Measurements from ENCODE around the gene FREY1. TPM values are rescaled to one million over a fixed set of nuclear protein-coding genes. Genes with fewer than 3 reads are reported as not detected.
A peak's percentile ranks its signal among the peaks of the same experiment; 100 is the strongest.

Gene FREY1
- total RNA-seq, 2 experiments from 2014 or later = 1.0 to 1.5 TPM

DNA sequence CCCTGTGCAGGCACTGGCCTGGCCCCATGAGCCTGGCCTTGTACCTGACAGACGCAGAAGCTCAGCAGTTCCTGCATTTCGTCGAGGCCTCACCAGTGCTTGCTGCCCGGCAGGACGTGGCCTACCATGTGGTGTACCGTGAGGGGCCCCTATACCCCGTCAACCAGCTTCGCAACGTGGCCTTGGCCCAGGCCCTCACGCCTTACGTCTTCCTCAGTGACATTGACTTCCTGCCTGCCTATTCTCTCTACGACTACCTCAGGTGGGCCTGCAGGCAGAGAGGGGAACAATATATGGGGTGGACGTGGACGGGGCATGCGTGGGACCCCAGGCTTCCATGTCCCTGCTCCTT is 20.2 kb upstream of the FREY1 start:
- no peak for ATAC-seq
- CTCF ChIA-PET = interaction anchor here (0.5 to 2.1 kb wide), 4 partner anchors 38 to 670 kb away, joined by 3 to 8 read pairs (median 3); no protein-coding TSS in a partner anchor

DNA sequence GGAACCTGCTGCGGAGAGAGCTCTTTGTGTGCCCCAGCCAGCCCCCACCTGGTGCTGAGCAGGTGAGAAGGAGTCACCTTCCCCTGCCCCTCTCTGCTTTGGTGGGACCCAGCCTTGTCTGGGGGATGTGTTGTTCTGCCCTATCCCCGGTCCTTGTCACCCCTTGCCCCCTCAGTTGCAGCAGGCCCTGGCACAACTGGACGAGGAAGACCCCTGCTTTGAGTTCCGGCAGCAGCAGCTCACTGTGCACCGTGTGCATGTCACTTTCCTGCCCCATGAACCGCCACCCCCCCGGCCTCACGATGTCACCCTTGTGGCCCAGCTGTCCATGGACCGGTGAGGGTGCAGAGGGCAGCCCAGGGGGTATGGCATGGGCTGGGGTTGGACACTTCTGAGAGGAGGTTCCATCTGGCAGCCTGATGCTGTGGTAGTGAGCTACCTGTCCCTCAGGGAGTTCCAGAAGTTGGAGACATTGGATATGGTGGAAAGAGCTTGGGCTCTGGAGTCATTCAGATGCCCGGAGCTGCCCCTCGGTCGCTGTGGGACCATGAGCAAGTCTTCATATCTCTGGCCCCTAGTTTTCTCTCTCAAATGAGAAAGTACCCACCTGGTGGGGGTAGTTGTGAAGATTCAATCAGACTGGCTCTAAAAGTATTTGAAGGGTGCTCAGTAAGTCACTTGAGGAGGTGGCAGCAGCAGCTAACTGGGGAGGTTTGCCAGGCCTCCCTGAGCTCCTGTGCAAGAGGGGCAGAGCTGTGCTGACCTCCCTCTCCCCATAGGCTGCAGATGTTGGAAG is 19.7 kb upstream of the FREY1 start:
- ChIA-PET POLR2A (no interaction called here), CTCF (interaction anchor here (0.6 to 2.1 kb wide), 3 partner anchors 39 to 610 kb away, joined by 3 to 8 read pairs (median 3); no protein-coding TSS in a partner anchor)
- ATAC-seq (no peak), DNase-seq (no peak)
- no peaks in the 10 kb centered on the region for H3K36me3 Mint-ChIP-seq (ENCODE audit: low read depth)
- intact Hi-C loops (cut with DNase I, micrococcal nuclease) = no loop called here
- H3K27ac Mint-ChIP-seq = no peak overlapping the region
- H3K4me1 Mint-ChIP-seq = peaks cover 21% of the 10 kb centered on the region
- no peak overlapping the region for H3K4me3 Mint-ChIP-seq
- H3K9me3 Mint-ChIP-seq (ENCODE audit: low read depth) = no peaks in the 10 kb centered on the region
- peaks cover 7% of the 10 kb centered on the region for H3K27me3 Mint-ChIP-seq

More for the DNA sequence above, 20.2 kb upstream of the FREY1 start:
- no peak for DNase-seq
- peaks cover 21% of the 10 kb centered on the region for H3K4me1 Mint-ChIP-seq
- POLR2A ChIA-PET = no interaction called here
- H3K27me3 Mint-ChIP-seq = peaks cover 7% of the 10 kb centered on the region
- intact Hi-C loops (cut with DNase I, micrococcal nuclease) = no loop called here
- H3K27ac Mint-ChIP-seq = no peak overlapping the region
- no peaks in the 10 kb centered on the region for H3K9me3 Mint-ChIP-seq (ENCODE audit: low read depth)
- H3K36me3 Mint-ChIP-seq (ENCODE audit: low read depth) = no peaks in the 10 kb centered on the region
- H3K4me3 Mint-ChIP-seq = no peak overlapping the region

DNA sequence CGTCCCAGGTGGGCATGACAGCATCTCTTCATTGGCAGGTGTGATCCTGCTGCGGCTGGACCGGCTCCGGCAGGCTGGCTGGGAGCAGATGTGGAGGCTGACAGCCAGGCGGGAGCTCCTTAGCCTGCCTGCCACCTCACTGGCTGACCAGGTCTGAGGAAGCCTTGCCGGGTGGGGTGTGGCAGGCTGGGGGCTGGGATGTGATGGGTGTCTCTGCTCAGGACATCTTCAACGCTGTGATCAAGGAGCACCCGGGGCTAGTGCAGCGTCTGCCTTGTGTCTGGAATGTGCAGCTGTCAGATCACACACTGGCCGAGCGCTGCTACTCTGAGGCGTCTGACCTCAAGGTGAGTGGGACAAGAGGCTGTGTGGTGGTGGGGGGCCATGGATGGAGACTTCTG is 18.9 kb upstream of the FREY1 start:
- H3K27ac Mint-ChIP-seq = no peak overlapping the region
- intact Hi-C loops (cut with DNase I, micrococcal nuclease) = no loop called here
- peaks cover 20% of the 10 kb centered on the region for H3K4me1 Mint-ChIP-seq
- ChIA-PET POLR2A (no interaction called here), CTCF (interaction anchor here (2.1 kb wide), 1 partner anchor 40 kb away, joined by 8 read pairs; no protein-coding TSS in a partner anchor)
- no peaks in the 10 kb centered on the region for H3K9me3 Mint-ChIP-seq (ENCODE audit: low read depth)
- ATAC-seq (no peak), DNase-seq (no peak)
- no peak overlapping the region for H3K4me3 Mint-ChIP-seq
- peaks cover 10% of the 10 kb centered on the region for H3K27me3 Mint-ChIP-seq
- H3K36me3 Mint-ChIP-seq (ENCODE audit: low read depth) = no peaks in the 10 kb centered on the region

DNA sequence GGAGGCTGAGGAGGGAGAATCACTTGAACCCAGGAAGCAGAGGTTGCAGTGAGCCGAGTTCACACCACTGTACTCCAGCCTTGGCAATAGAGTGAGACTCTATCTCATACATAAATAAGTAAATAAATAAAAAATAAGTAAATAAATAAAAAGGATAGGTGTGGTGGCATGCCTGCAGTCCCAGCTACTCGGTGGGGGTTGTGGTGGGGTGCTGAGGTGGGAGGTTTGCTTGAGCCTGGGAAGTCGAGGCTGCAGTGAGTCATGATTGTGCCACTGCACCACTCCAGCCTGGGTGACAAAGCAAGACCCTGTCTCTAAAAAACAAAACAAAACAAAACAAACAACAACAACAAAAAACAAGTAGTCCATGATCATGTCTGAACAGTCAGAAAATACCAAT is 18.5 kb upstream of the FREY1 start:
- POLR2A ChIA-PET = no interaction called here
- Mint-ChIP-seq H3K36me3 (ENCODE audit: low read depth) (no peaks in the 10 kb centered on the region), H3K9me3 (ENCODE audit: low read depth) (no peaks in the 10 kb centered on the region), H3K27ac (no peak overlapping the region), H3K4me1 (peaks cover 16% of the 10 kb centered on the region), H3K27me3 (peaks cover 10% of the 10 kb centered on the region), H3K4me3 (no peak overlapping the region)
- ATAC-seq (no peak), DNase-seq (no peak)
- intact Hi-C loops (cut with DNase I, micrococcal nuclease) = no loop called here
- CTCF ChIA-PET = interaction anchor here (0.6 to 2.1 kb wide), 2 partner anchors 40 to 656 kb away, joined by 3 to 8 read pairs; no protein-coding TSS in a partner anchor

DNA sequence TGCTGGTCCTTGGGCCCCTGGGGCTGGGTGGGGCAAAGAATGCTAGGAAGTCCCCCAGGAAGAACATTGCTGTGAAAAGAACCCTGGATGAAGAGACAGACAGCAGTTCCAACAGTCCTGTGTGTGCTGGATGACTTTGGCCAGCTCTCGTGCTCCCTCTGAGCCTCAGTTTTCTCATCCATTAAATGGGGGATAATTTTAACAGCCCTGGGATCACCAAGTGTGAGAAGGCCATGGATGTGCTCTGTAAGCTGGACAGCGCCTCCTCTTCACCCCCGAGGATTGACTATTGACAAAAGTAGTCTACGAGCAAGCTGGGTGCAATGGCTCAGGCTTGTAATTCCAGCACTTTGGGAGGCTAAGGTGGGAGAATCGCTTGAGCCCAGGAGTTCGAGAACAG is 17.9 kb upstream of the FREY1 start:
- Mint-ChIP-seq H3K9me3 (ENCODE audit: low read depth) (no peaks in the 10 kb centered on the region), H3K4me1 (peaks cover 9% of the 10 kb centered on the region), H3K27ac (no peak overlapping the region), H3K36me3 (ENCODE audit: low read depth) (no peaks in the 10 kb centered on the region), H3K4me3 (no peak overlapping the region), H3K27me3 (peaks cover 10% of the 10 kb centered on the region)
- ChIA-PET CTCF (interaction anchor here (0.6 to 1.1 kb wide), 2 partner anchors 40 to 657 kb away, joined by 3 read pairs; no protein-coding TSS in a partner anchor), POLR2A (no interaction called here)
- no peak for ATAC-seq
- no peak for DNase-seq
- intact Hi-C loops (cut with DNase I, micrococcal nuclease) = no loop called here

DNA sequence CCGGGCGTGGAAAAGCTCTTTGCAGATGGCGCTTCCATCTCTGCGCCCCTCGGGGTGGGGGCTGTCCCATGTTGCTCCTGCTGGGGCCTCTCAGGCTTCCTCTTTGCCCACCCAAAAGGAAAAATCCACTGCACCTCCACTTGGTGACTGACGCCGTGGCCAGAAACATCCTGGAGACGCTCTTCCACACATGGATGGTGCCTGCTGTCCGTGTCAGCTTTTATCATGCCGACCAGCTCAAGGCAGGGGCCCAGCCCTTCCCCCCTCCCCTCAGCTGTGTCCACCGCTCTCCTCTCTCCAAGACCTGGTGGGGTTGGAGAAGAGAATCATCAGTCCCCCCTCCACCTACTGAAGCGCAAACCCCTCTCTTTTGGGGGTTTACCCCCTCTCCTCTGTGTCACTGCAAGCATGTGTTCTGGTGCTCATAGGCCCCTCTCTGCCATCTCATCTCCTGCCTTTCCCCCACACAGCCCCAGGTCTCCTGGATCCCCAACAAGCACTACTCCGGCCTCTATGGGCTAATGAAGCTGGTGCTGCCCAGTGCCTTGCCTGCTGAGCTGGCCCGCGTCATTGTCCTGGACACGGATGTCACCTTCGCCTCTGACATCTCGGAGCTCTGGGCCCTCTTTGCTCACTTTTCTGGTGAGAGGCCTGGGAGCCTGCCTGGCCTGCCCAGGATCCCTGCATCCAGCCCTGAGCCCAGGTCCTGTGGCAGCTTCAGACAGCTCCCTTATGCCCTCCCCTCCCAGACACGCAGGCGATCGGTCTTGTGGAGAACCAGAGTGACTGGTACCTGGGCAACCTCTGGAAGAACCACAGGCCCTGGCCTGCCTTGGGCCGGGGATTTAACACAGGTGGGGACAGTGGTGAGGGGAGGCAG is 17.2 kb upstream of the FREY1 start:
- ChIA-PET CTCF (interaction anchor here (1.1 kb wide), 1 partner anchor 41 kb away, joined by 3 read pairs; no protein-coding TSS in a partner anchor), POLR2A (interaction anchor here (0.6 to 0.7 kb wide), 2 partner anchors 17 to 553 kb away, joined by 3 read pairs; no protein-coding TSS in a partner anchor)
- intact Hi-C loops (cut with DNase I, micrococcal nuclease) = no loop called here
- Mint-ChIP-seq H3K9me3 (ENCODE audit: low read depth) (no peaks in the 10 kb centered on the region), H3K4me3 (no peak overlapping the region), H3K27ac (no peak overlapping the region), H3K36me3 (ENCODE audit: low read depth) (no peaks in the 10 kb centered on the region), H3K4me1 (peaks cover 9% of the 10 kb centered on the region), H3K27me3 (peaks cover 10% of the 10 kb centered on the region)
- ATAC-seq = no peak
- no peak for DNase-seq

DNA sequence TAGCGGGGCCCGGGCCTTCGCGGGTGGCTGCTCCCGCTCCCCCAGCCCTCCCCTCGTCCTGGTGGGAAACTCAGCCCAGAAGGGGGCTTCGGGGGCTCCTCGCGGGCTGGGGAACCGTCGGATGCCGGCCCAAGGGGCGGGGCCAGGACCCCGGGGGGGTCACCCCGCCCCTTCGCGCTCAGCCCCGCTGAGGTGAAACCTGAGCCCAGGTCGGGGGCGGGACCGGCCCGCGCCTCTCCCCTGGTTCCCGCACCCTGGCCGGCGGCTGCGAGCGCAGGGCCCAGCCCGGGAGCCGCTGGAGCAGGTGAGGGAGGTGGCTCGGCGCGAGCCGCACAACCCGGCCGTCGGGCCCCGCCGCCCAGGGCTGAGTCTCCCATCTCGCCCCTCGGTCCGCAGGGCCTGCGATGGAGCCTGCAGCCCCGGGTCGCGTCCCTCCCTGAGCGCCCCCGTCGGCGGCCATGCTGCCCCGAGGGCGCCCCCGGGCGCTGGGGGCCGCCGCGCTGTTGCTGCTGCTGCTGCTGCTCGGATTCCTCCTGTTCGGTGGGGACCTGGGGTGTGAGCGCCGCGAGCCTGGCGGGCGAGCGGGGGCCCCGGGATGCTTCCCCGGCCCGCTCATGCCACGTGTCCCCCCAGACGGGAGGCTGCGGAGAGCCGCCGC is 15.5 kb upstream of the FREY1 start, which contains the start of gene LARGE2:
Gene LARGE2 (plus strand): TSS at position 232 of the 658 bp plus-strand sequence. CDS start 227 bp downstream, at position 459.
- intact Hi-C loops (cut with DNase I, micrococcal nuclease) = no loop called here
- no peak within 1 kb of the TSS for H3K27ac Mint-ChIP-seq
- no peaks in the 10 kb centered on the region for H3K36me3 Mint-ChIP-seq (ENCODE audit: low read depth)
- ATAC-seq (no peak), DNase-seq (no peak)
- ChIA-PET POLR2A (no interaction called here), CTCF (interaction anchor here (0.6 kb wide), 1 partner anchor 83 kb away, joined by 3 read pairs; no protein-coding TSS in a partner anchor)
- peaks cover 17% of the 10 kb centered on the region for H3K4me1 Mint-ChIP-seq
- H3K27me3 Mint-ChIP-seq = peaks cover 10% of the 10 kb centered on the region
- no peaks in the 10 kb centered on the region for H3K9me3 Mint-ChIP-seq (ENCODE audit: low read depth)
- H3K4me3 Mint-ChIP-seq = peak within 1 kb of the TSS; percentile 61

DNA sequence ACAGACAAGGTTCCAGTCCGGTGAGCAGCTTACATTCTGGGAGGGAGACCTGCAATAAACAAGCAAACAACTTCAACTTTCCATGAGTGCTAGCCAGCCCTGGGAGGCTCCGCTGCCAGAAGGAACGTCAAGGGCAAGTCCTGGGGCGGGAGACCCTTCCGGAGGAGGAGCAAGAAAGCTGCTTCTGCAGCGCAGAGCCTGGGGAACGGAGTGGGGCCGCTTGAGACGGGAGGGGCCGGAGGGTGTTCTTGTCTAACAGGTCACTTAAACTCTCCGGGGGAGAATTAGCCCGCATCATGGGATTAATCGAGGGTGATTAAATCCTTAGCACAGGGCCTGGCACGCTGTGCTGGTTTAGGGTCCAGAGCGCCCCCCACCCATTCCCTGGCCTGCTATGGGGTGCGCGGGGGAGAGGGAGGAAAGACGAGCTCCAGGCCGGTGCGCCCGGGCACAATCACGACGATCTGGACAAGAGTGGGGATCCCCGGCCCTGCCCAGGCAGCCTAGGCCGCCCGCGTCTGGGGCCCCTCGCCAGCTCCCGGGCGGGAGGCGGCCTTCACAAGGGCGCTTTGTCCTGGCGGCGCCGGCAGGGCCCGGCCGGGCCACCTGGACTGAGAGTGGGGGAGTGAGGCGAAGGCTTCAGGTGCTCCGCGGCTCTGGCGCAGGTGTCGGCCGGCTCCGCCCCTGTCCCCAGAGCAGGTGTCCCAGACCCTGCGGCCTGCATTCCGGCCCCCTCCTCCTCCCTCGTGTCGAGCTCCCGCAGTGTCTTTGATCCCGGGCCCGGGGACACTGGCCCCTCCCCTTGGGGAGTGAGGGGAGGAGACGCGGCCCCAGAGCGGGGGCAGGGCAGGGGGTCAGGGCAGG is 14.7 kb upstream of the FREY1 start:
- H3K27me3 Mint-ChIP-seq = peaks cover 10% of the 10 kb centered on the region
- H3K4me3 Mint-ChIP-seq = peak overlapping the region; percentile 51
- DNase-seq (no peak), ATAC-seq (no peak)
- intact Hi-C loops (cut with DNase I, micrococcal nuclease) = no loop called here
- peaks cover 20% of the 10 kb centered on the region for H3K4me1 Mint-ChIP-seq
- no peaks in the 10 kb centered on the region for H3K9me3 Mint-ChIP-seq (ENCODE audit: low read depth)
- H3K36me3 Mint-ChIP-seq (ENCODE audit: low read depth) = no peaks in the 10 kb centered on the region
- CTCF ChIA-PET = interaction anchor here (0.6 to 1.1 kb wide), 2 partner anchors 9 to 84 kb away, joined by 3 read pairs; no protein-coding TSS in a partner anchor
- H3K27ac Mint-ChIP-seq = no peak overlapping the region
- POLR2A ChIA-PET = no interaction called here

DNA sequence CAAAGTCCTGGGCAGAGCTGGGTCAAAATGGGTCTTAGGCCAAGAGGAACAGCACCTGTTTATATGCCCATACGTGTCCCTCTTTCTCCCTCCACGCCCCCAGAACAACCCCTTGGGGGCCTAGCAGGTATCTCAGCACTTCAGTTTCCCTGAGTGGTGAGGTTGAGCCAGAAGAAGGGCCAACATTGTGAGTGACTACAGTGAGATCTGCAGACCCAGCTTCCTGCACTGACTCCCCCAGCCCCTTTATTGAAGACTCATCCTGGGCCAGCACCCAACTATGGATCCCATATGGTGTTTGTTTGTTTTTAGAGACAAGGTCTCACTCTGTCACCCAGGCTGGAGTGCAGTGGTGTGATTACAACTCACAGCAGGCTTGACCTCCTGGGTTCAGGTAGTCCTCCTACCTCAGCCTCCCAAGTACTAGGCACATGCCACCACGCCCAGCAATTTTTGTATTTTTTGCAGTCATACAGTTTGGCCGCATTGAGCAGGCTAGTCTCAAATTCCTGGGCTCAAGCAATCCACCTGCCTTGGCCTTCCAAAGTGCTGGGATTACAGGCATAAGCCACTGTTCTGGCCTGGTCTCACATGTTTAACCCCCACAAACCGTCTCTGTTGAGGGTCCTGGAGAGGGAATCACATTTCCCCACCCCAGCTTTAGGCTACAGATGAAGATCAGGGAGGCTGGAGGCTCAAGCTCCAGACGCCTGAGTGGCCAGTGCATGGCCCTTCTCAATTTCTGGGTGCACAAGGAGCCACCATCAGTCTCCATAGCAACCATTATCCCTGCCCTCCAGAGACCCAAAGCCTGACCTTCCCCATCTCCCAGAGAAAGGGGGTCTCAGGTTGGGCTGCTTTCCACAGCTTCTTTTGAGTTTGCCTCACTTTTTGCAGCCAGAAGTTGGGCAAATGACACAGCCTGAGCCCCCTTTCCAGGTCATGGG is 13.7 kb upstream of the FREY1 start:
- peaks cover 10% of the 10 kb centered on the region for H3K27me3 Mint-ChIP-seq
- no peaks in the 10 kb centered on the region for H3K9me3 Mint-ChIP-seq (ENCODE audit: low read depth)
- ChIA-PET CTCF (interaction anchor here (1.1 kb wide), 1 partner anchor 10 kb away, joined by 3 read pairs; no protein-coding TSS in a partner anchor), POLR2A (no interaction called here)
- H3K4me1 Mint-ChIP-seq = peaks cover 29% of the 10 kb centered on the region
- DNase-seq (no peak), ATAC-seq (no peak)
- no peak overlapping the region for H3K27ac Mint-ChIP-seq
- intact Hi-C loops (cut with DNase I, micrococcal nuclease) = no loop called here
- peaks cover 3% of the 10 kb centered on the region for H3K36me3 Mint-ChIP-seq (ENCODE audit: low read depth)
- no peak overlapping the region for H3K4me3 Mint-ChIP-seq
